Measurements from ENCODE around the gene PKNOX2.
A peak's percentile ranks its signal among the peaks of the same experiment; 100 is the strongest.

The PKNOX2 gene

DNA sequence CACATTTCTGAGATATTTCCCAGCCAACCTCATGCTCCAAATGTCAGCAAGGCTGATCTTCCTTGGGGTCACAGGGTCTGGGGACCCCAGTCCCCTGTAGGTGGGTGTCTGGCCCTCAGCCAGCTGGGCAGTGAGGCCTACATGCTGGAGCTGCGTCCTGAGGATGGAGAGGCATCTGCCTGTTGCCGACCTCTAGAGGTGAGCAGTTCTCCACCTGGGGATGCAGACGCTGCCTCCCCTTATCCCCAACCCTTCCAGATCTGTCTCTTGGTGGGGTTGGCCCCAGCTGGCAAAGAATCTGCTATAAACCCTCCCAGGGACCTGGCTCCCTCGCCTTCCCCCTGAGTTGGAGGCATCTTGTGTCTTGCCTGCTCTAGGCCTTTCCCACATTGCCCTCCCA is 79.6 kb downstream of the PKNOX2 start:
- no peaks in the 10 kb centered on the region for H3K4me1 Mint-ChIP-seq
- no peaks in the 10 kb centered on the region for H3K36me3 Mint-ChIP-seq
- H3K9me3 Mint-ChIP-seq = peaks cover 4% of the 10 kb centered on the region
- H3K27ac Mint-ChIP-seq = no peak overlapping the region
- ATAC-seq = no peak
- peaks cover 51% of the 10 kb centered on the region for H3K27me3 Mint-ChIP-seq
- H3K4me3 Mint-ChIP-seq = no peak overlapping the region

DNA sequence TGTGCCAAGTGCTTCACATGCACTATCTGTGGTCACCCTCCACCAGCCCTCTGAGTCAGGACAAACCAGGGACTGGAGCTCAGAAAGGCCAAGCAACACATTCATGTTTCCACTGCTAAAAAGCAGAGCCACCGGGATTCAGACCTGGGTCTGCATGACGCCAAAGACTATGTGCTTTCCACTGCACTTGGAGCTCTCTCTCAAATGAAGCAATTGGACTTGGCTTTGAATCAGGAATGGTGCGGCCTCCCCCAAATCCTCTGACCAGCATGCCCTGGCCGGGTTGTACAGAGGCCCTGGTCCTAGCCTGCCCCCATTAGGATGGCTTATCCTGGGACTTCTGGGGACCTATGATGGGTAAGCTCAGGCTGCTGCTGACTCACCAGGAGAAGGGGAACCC is 80.7 kb downstream of the PKNOX2 start:
- H3K4me3 Mint-ChIP-seq = no peak overlapping the region
- no peak for ATAC-seq
- H3K9me3 Mint-ChIP-seq = peaks cover 4% of the 10 kb centered on the region
- H3K27ac Mint-ChIP-seq = no peak overlapping the region
- H3K27me3 Mint-ChIP-seq = peaks cover 41% of the 10 kb centered on the region
- H3K4me1 Mint-ChIP-seq = no peaks in the 10 kb centered on the region
- H3K36me3 Mint-ChIP-seq = no peaks in the 10 kb centered on the region

DNA sequence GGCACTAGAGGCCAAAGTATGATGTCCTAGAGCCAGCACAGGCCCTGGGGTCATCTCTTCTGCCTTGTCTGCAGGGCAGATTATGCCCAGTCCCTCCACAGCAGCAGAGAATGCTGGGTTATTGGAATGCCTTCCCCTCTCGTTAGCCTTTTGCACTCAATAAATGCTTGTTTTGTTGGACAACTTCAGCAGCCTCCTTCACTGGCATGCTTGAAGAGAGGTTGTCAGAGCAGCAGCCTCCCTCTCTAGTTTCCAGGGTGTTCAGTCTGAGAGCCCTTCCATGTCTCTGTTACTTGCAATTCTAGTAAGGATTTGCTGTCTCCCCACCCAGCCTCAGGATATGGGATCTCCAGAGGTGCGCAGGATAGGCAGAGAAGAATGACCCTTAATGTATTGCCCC is 82.9 kb downstream of the PKNOX2 start:
- Mint-ChIP-seq H3K9me3 (no peaks in the 10 kb centered on the region), H3K36me3 (no peaks in the 10 kb centered on the region), H3K27me3 (peaks cover 30% of the 10 kb centered on the region), H3K27ac (no peak overlapping the region), H3K4me3 (no peak overlapping the region), H3K4me1 (no peaks in the 10 kb centered on the region)
- no peak for ATAC-seq

DNA sequence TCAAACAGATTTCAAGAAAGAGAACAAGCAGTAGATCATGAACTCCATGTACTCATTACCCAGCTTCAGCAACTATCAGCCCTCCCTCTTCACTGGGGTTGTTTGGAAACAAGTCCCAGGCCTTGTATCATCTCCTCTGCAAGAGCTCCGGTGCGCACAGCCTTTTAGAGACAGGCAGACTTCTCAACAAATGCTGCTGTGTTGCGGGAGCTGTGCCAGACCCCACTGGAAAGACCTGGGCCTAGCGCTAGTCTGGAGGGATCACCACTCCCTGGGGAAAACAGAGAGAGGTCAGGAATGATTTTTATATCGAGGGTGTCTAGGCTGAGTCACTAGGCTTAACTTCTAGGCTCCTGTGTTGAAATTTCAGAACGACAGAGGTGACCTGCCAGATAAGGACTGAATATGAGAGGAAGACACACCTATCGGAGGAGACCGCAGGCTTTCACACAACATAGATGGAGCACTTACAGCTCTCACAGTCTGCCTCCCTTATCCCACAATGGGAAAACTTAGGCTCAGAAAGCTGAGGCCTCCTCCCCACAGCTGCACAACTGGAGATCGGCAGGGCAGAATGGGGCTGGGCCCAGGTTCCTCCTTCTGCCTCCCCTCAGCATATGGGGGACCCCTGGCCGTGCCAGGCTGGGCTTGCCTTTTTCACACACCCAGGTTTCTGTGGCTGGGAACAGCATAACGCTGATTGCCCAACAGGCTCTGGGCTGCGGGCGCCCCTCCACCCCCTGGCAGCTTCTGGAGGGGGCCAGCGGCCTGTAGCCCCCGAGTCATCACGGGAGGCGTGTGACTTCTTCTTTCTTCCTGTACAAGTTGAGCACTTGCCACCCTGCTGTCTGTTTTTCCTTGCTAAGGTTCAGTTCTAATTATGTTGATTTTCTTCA is 86.0 kb downstream of the PKNOX2 start:
- H3K27ac Mint-ChIP-seq = no peak overlapping the region
- H3K27me3 Mint-ChIP-seq = peaks cover 39% of the 10 kb centered on the region
- H3K9me3 Mint-ChIP-seq = no peaks in the 10 kb centered on the region
- peak; percentile 6 for ATAC-seq
- no peaks in the 10 kb centered on the region for H3K36me3 Mint-ChIP-seq
- no peaks in the 10 kb centered on the region for H3K4me1 Mint-ChIP-seq
- H3K4me3 Mint-ChIP-seq = no peak overlapping the region

DNA sequence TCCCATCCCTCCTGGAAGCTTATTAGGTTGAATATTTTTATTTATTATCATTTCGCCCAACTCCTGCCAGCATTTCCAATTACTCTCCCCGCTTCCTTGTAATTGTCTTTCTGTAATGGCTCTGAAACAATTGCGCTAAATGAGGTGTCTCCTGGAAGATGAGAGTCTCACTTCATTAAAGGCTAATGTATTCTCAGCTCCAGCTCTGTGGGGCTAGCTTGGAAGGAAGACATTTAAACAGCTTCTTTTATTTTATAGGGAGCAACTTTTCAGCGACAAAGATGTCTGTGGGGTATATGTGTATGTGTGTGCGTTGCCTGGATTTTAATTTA is 86.6 kb downstream of the PKNOX2 start:
- H3K27ac Mint-ChIP-seq = no peak overlapping the region
- H3K4me3 Mint-ChIP-seq = no peak overlapping the region
- ATAC-seq = no peak
- no peaks in the 10 kb centered on the region for H3K4me1 Mint-ChIP-seq
- no peaks in the 10 kb centered on the region for H3K36me3 Mint-ChIP-seq
- H3K9me3 Mint-ChIP-seq = no peaks in the 10 kb centered on the region
- peaks cover 39% of the 10 kb centered on the region for H3K27me3 Mint-ChIP-seq

DNA sequence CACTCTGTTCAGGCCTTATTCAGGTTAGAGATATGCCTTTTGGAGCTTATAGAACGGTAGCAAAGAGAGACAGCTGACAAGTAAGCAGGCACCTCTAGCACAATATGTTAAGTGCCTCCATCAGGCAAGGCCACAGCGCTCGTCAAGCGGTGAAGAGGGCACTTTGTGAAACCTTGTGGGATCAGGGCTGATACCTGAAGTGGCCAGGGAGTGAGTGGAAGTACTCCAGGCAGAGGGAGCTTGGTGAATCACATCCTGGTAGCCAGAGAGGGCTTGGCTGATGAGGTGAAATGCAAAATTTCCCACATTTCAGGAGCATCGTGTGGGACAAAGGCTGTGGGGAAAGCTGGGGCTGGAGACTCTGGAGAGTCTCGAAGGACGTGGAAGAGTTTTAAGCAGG is 87.4 kb downstream of the PKNOX2 start:
- H3K36me3 Mint-ChIP-seq = no peaks in the 10 kb centered on the region
- no peaks in the 10 kb centered on the region for H3K4me1 Mint-ChIP-seq
- no peak overlapping the region for H3K4me3 Mint-ChIP-seq
- H3K27ac Mint-ChIP-seq = no peak overlapping the region
- peaks cover 39% of the 10 kb centered on the region for H3K27me3 Mint-ChIP-seq
- ATAC-seq = no peak
- no peaks in the 10 kb centered on the region for H3K9me3 Mint-ChIP-seq

DNA sequence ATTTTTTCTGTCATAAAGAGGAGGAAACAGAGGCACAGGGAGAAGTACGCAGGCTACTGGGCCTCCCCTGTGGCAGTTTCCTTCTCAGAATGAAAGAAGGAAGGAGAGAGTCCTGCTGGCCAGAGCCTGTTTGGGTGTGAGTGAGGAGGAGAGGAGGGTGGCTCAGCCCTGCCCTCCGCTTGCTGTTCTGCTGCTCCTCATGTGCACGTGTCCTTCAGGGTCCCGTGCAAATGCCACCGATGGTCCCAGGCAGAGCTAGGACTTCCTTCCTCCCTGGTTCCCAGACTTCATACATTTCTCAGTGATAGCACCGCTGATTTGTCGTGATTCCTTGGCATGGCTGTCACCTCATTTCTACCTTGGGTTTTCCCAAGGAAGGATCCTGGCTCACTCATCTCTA is 88.7 kb downstream of the PKNOX2 start:
- Mint-ChIP-seq H3K27ac (no peak overlapping the region), H3K36me3 (no peaks in the 10 kb centered on the region), H3K4me3 (no peak overlapping the region), H3K4me1 (no peaks in the 10 kb centered on the region), H3K27me3 (peaks cover 28% of the 10 kb centered on the region), H3K9me3 (no peaks in the 10 kb centered on the region)
- ATAC-seq = no peak

DNA sequence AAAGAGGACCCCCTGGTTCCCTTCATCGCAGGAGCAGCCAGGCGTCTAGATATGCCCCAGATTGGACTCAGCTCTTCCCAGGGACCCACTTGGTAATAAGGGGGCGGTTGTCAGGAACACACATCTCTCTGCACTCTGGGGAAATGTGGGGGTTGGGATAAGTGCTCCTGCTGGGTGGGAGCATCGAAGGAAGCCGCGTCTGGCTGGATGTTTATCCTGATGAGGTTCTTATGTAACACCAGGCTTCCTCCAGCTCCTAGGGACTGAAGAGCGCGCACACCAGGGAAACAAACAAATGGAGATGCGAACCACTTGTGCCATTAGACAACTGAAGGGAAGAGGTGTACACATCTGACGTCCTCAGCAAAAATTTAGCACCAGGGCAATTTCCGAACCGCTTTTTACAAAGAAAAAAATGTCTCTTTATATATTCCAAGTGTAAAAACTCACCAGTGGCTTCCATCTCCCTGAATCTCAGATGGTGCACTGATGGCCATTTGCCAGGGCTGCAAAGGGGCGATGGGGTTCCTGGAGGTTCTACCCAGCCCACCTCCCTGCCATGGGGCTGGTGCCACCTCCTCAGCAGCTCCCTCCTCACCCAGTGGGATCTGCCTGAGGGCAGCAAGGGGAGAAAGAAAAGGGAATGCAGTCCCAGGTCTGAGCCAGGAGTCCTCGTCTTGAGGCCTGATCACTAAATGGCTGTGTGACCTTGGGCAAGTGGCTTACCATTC is 89.4 kb downstream of the PKNOX2 start:
- H3K4me1 Mint-ChIP-seq = no peaks in the 10 kb centered on the region
- no peak overlapping the region for H3K27ac Mint-ChIP-seq
- H3K36me3 Mint-ChIP-seq = no peaks in the 10 kb centered on the region
- peaks cover 28% of the 10 kb centered on the region for H3K27me3 Mint-ChIP-seq
- no peaks in the 10 kb centered on the region for H3K9me3 Mint-ChIP-seq
- ATAC-seq = no peak
- no peak overlapping the region for H3K4me3 Mint-ChIP-seq

DNA sequence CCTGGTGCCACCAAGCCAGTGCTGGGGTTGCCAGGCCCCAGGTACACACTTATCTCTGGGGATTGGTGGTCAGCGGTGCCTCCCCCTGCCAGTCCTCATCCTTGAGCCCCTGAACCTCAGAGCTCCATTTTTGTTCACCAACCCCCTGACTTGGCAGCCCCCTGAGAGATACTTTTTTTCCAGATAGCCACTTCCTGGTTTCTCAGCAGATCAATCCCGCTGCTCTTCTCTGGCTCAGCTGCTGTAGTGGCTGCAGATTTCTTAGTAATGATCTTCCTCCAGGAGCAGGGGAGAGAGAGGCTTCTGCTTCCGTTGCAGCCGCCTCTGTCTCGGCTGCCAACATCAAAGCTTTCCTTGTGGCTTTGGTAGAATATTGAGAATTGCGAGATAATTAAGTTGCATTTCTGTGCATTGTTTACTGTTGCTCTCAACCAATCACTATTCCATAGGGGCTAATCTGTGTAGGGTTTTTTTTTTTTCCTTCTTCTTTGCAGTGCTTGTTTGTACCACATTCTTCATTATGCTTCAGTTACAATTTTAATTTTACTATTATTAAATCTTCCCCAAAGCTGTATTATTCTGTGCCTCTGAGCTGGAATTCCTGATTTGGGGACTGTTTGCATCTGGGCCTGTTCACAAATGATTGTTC is 92.1 kb downstream of the PKNOX2 start:
- no peaks in the 10 kb centered on the region for H3K36me3 Mint-ChIP-seq
- no peak overlapping the region for H3K4me3 Mint-ChIP-seq
- H3K27me3 Mint-ChIP-seq = peaks cover 31% of the 10 kb centered on the region
- H3K27ac Mint-ChIP-seq = no peak overlapping the region
- H3K4me1 Mint-ChIP-seq = no peaks in the 10 kb centered on the region
- no peaks in the 10 kb centered on the region for H3K9me3 Mint-ChIP-seq
- ATAC-seq = no peak

DNA sequence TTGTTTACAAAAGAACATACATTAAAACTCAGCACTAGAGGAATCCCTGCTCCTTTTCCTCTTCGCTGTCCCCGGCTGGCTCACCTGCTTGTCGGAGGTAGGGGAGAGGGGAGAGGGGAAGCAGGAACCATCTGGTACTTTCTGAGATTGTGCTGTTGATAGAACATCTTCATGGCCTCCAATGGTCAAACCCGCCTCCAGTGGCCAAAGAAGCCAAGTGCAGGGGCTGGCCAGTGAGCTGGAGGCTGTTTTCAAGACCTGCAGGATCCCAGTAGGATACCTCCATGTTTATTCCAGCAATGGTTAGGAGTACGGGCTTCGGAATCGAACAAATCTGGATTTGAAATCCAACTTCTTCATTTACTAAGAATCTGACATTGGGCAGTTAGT is 92.6 kb downstream of the PKNOX2 start:
- peaks cover 36% of the 10 kb centered on the region for H3K27me3 Mint-ChIP-seq
- ATAC-seq = no peak
- no peak overlapping the region for H3K4me3 Mint-ChIP-seq
- no peaks in the 10 kb centered on the region for H3K4me1 Mint-ChIP-seq
- no peak overlapping the region for H3K27ac Mint-ChIP-seq
- H3K36me3 Mint-ChIP-seq = no peaks in the 10 kb centered on the region
- no peaks in the 10 kb centered on the region for H3K9me3 Mint-ChIP-seq

DNA sequence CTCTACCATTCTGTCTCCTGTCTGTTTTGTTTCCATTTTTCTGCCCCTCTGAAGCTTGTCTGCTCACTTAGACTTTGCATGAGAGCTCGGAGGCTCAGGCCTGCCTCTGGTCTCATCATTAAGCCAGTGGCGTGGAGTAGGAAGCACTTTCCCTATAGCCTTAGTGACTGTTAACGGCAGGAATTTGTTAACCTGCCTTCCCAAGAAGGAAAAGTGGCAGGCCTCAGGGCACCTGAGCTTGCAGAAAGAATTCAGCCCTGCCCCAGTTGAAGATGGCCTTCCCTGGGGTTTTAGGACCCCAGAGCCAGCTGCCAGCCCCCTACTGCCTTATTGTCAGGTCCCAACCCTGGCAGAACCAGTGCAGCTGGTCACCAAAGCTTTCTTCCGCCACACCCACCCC is 93.2 kb downstream of the PKNOX2 start:
- peaks cover 42% of the 10 kb centered on the region for H3K27me3 Mint-ChIP-seq
- H3K4me3 Mint-ChIP-seq = no peak overlapping the region
- H3K4me1 Mint-ChIP-seq = no peaks in the 10 kb centered on the region
- no peak for ATAC-seq
- no peak overlapping the region for H3K27ac Mint-ChIP-seq
- no peaks in the 10 kb centered on the region for H3K9me3 Mint-ChIP-seq
- H3K36me3 Mint-ChIP-seq = no peaks in the 10 kb centered on the region

DNA sequence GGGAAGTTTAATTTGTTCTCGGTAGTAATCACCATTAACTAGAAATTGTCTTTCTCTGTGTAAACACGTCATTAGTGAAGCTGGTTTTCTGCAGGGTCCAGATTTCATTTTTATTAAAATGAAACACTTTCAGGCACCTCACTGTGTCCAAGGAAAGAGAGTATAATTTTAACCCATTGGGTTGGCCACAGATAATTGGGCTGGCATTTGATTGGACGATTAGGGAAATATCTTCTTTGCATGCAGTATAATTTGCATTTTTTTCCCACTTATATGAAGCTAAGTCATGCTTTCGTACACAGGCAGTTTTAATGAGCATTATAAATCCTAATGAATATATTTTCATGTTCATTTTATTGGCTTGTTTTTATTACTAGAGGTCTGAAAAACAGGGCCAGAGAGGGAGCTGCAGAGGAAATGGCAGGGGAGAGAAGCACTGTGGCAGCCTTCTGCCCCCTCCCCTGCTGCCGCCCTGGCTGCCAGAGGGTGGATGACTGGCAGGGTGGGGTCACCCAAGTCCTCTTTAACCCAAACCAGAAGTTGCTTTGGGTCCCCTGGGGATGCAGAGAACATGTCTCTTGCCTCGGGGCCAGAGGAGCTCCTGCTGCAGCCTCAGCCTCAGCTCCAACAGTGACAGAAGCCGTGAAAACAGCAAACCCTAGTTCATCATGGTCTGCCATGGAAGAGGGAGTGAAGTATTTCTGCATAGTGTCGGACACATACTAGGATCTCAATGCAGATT is 93.9 kb downstream of the PKNOX2 start:
- Mint-ChIP-seq H3K36me3 (no peaks in the 10 kb centered on the region), H3K4me1 (no peaks in the 10 kb centered on the region), H3K27ac (no peak overlapping the region), H3K27me3 (peaks cover 49% of the 10 kb centered on the region), H3K4me3 (no peak overlapping the region), H3K9me3 (no peaks in the 10 kb centered on the region)
- ATAC-seq = no peak

DNA sequence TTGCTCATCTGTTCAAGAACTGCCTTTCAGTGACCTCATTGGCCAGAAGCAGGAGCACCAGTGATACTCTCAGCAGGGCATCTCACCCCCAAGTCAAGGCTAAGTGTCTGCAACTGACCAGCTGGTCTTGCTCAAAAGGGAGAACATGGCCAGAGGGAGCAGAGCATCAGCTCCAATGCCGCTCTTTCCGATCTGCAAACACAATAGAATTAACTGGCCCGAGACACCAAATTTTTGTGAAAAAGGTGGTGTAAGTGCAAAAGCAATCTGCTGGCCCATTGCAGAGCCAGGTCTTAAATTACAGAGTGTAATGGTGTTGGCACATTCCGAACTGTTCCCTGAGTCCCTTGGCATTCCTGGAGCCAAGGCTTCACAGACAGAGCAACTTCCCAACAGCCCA is 97.0 kb downstream of the PKNOX2 start:
- Mint-ChIP-seq H3K36me3 (no peaks in the 10 kb centered on the region), H3K27me3 (peaks cover 40% of the 10 kb centered on the region), H3K4me3 (no peak overlapping the region), H3K4me1 (no peaks in the 10 kb centered on the region), H3K27ac (no peak overlapping the region), H3K9me3 (no peaks in the 10 kb centered on the region)
- no peak for ATAC-seq

DNA sequence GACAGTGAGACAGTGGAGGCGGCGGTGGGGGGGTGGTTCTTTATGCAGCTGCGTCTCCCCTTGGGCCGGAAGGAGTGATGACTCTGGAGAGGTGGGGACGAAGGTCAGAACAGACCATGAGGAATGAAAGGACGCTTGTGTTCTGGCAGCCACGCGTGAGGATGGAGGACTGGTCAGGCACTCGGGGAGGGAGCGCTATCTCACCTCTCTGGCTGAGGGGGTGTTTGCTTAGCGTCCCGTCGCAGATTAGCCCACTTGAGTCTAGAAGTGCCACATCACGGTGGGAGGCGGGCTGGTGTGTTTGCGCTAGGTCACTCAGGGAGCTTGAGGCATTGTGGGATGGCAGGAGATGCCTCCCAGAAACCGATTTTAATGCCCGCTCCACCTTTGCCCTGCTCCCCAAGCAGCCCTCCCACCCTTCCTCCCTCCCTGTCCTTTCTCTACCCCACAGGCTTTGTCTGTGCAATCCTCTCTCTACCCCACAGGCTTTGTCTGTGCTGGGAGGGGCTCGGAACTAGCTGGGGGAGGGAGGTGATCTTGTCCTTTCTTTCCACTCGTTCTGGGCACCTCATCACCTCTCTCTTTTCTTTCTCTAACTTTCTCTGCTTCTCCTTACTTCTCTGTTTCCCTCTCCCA is 97.8 kb downstream of the PKNOX2 start:
- Mint-ChIP-seq H3K36me3 (no peaks in the 10 kb centered on the region), H3K4me3 (no peak overlapping the region), H3K27me3 (peaks cover 43% of the 10 kb centered on the region), H3K4me1 (no peaks in the 10 kb centered on the region), H3K9me3 (no peaks in the 10 kb centered on the region), H3K27ac (no peak overlapping the region)
- ATAC-seq = no peak

DNA sequence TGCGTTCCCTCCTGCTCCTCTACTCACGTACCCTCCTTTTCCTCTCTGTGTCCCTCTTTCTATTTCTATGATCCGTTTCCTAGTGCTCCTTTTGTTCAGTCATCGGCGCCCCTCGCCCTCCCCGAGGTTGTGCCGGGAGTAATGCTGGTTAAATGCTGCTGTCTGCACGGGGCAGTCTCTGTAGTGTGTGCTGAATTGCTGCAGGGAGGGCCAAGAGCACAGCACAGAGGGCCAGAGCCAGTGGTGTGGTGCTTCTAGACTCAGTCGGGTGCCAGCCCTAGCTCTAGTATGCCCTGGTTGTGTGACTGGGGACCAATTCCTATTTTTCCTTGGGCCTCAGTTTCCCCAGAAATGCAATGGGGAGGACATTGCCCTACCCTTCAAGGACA is 98.3 kb downstream of the PKNOX2 start:
- Mint-ChIP-seq H3K27me3 (peaks cover 48% of the 10 kb centered on the region), H3K27ac (no peak overlapping the region)
- no peak for ATAC-seq

More for the DNA sequence above, 98.3 kb downstream of the PKNOX2 start:
- Mint-ChIP-seq H3K36me3 (no peaks in the 10 kb centered on the region), H3K4me1 (no peaks in the 10 kb centered on the region), H3K9me3 (no peaks in the 10 kb centered on the region), H3K4me3 (no peak overlapping the region)

Data from stimulated activated memory B cell treated with anti-CD40 and anti-IgM and Interleukin-4, amounts not matched to agents 10 μg/mL and 1 μg/mL and 100 μg/mL, for 72 hours (primary cell).